ENCODE results near the gene MESP1.

- TF ChIP-seq TCF12 (IDR thresholded peaks at IDR 0.05; ENCODE audit: low read depth, low read length) (no peak), YY1 (IDR thresholded peaks at IDR 0.05; ENCODE audit: low read depth, low read length) (no peak), CTCF (IDR thresholded peaks at IDR 0.05 in 2 of 3, conservative IDR thresholded peaks at IDR 0.05 in 1 of 3; ENCODE audit: control insufficient read depth in 2 of 3, extremely low read depth in 1 of 3, insufficient read depth in 1 of 3, low read depth in 3 of 3, low read length in 3 of 3) (no peak), FOXM1 (IDR thresholded peaks at IDR 0.05; ENCODE audit: low read depth, low read length) (no peak), POLR2A (IDR thresholded peaks at IDR 0.05; ENCODE audit: low read depth, low read length) (no peak), CHD1 (IDR thresholded peaks at IDR 0.05; ENCODE audit: low read depth, low read length) (no peak), PBX3 (IDR thresholded peaks at IDR 0.05; ENCODE audit: insufficient replicate concordance, low read depth, low read length) (no peak), USF2 (IDR thresholded peaks at IDR 0.05; ENCODE audit: borderline replicate concordance, low read depth, low read length) (no peak), CBFB (IDR thresholded peaks at IDR 0.05; ENCODE audit: low read depth) (no peak), BHLHE40 (IDR thresholded peaks at IDR 0.05; ENCODE audit: borderline replicate concordance in 1 of 2, low read depth in 2 of 2, low read length in 1 of 2) (no peak)
These were observed 10.9 kb upstream of the MESP1 start for GRCh38 chr15:89761929-89762328.

All from GM12878 (cell line).